COR-L47 (cell line): ENCODE measurements around the gene MT1B.
A peak's percentile ranks its signal among the peaks of the same experiment; 100 is the strongest.

ENCODE experiments used
- DNase-seq: peaks from one replicate; lab custom pipeline; 2025; lab: John Stamatoyannopoulos, UW

Gene MT1B

GRCh38 chr16:56651586-56651985 lies at the start of gene MT1B:
TSS of gene MT1B (plus strand) at chr16:56651886. CDS start at chr16:56651954, 68 bp downstream.
- no peak for DNase-seq

- DNase-seq = peak; percentile 62
These were observed 48.1 kb upstream of the MT1B start for GRCh38 chr16:56603589-56603988.

- no peak for DNase-seq
These were observed 46.7 kb upstream of the MT1B start for GRCh38 chr16:56604966-56605365.

GRCh38 chr16:56605475-56605874 lies 46.2 kb upstream of the MT1B start:
- no peak for DNase-seq

GRCh38 chr16:56606071-56606475 lies 45.6 kb upstream of the MT1B start:
- no peak for DNase-seq

GRCh38 chr16:56606476-56607108 lies 45.1 kb upstream of the MT1B start:
- DNase-seq = peak; percentile 7

- DNase-seq = no peak
These were observed 44.5 kb upstream of the MT1B start for GRCh38 chr16:56607109-56607618.

- no peak for DNase-seq
These were observed 44.0 kb upstream of the MT1B start for GRCh38 chr16:56607675-56608042.

- DNase-seq = peak; percentile 85
These were observed 43.4 kb upstream of the MT1B start, which contains the start of gene MT2A for GRCh38 chr16:56608043-56608875. TSS of gene MT2A (plus strand) at chr16:56608584. CDS start at chr16:56608656, 72 bp downstream.

- DNase-seq = no peak
These were observed 42.7 kb upstream of the MT1B start for GRCh38 chr16:56608876-56609462.

GRCh38 chr16:56609463-56609921 lies 42.2 kb upstream of the MT1B start:
- peak; percentile 28 for DNase-seq

- peak; percentile 7 for DNase-seq
These were observed 41.6 kb upstream of the MT1B start for GRCh38 chr16:56610017-56610608.

GRCh38 chr16:56610609-56611111 lies 41.0 kb upstream of the MT1B start:
- no peak for DNase-seq

GRCh38 chr16:56611281-56611833 lies 40.3 kb upstream of the MT1B start:
- no peak for DNase-seq

- DNase-seq = no peak
These were observed 38.0 kb upstream of the MT1B start for GRCh38 chr16:56613706-56614105.

- DNase-seq = no peak
These were observed 37.1 kb upstream of the MT1B start for GRCh38 chr16:56614549-56614991.

GRCh38 chr16:56615353-56615752 lies 36.3 kb upstream of the MT1B start:
- DNase-seq = no peak

- no peak for DNase-seq
These were observed 35.0 kb upstream of the MT1B start for GRCh38 chr16:56616608-56617211.

GRCh38 chr16:56617212-56618085 lies 34.2 kb upstream of the MT1B start:
- DNase-seq = no peak

- no peak for DNase-seq
These were observed 33.5 kb upstream of the MT1B start for GRCh38 chr16:56618138-56618537.
